ENCODE data around the gene PDE3B. TPM values are rescaled to one million over a fixed set of nuclear protein-coding genes. Genes with fewer than 3 reads are reported as not detected.

The PDE3B gene
- total RNA-seq, 1 donor from 2014 or later: 28.5 TPM

GRCh38 chr11:14842002-14842401, 198.4 kb downstream of the PDE3B start:
- TF ChIP-seq CTCF (IDR thresholded peaks at IDR 0.05): no peak

GRCh38 chr11:14852571-14853177, 209.1 kb downstream of the PDE3B start:
- no peak overlapping the region for H3K27ac ChIP-seq
- no peak for TF ChIP-seq CTCF (IDR thresholded peaks at IDR 0.05)

More at GRCh38 chr11:14842002-14842401, 198.4 kb downstream of the PDE3B start:
- H3K4me3 ChIP-seq: no peak overlapping the region
- no peaks in the 10 kb centered on the region for H3K9me3 ChIP-seq
- H3K27ac ChIP-seq: no peak overlapping the region
- H3K4me1 ChIP-seq: no peaks in the 10 kb centered on the region
- intact Hi-C loops (cut with DNase I): no loop called here
- ATAC-seq: no peak
- DNase-seq: no peak
- no peaks in the 10 kb centered on the region for H3K27me3 ChIP-seq
- H3K36me3 ChIP-seq: peaks cover 5% of the 10 kb centered on the region

GRCh38 chr11:14854057-14854456, 210.5 kb downstream of the PDE3B start:
- no peak overlapping the region for H3K27ac ChIP-seq

More at GRCh38 chr11:14852571-14853177, 209.1 kb downstream of the PDE3B start:
- H3K9me3 ChIP-seq: no peaks in the 10 kb centered on the region
- H3K4me3 ChIP-seq: no peak overlapping the region
- intact Hi-C loops (cut with DNase I): no loop called here
- no peaks in the 10 kb centered on the region for H3K4me1 ChIP-seq
- DNase-seq: no peak
- no peak for ATAC-seq
- no peaks in the 10 kb centered on the region for H3K27me3 ChIP-seq
- no peaks in the 10 kb centered on the region for H3K36me3 ChIP-seq

GRCh38 chr11:14855890-14856289, 212.3 kb downstream of the PDE3B start:
- Histone ChIP-seq H3K27me3 (no peaks in the 10 kb centered on the region), H3K27ac (no peak overlapping the region), H3K4me3 (no peak overlapping the region), H3K9me3 (no peaks in the 10 kb centered on the region), H3K36me3 (no peaks in the 10 kb centered on the region), H3K4me1 (no peaks in the 10 kb centered on the region)
- no peak for ATAC-seq
- TF ChIP-seq CTCF (IDR thresholded peaks at IDR 0.05): no peak
- no peak for DNase-seq
- intact Hi-C loops (cut with DNase I): no loop called here

More at GRCh38 chr11:14854057-14854456, 210.5 kb downstream of the PDE3B start:
- intact Hi-C loops (cut with DNase I): no loop called here
- no peak for TF ChIP-seq CTCF (IDR thresholded peaks at IDR 0.05)
- Histone ChIP-seq H3K9me3 (no peaks in the 10 kb centered on the region), H3K4me3 (no peak overlapping the region), H3K36me3 (no peaks in the 10 kb centered on the region), H3K27me3 (no peaks in the 10 kb centered on the region), H3K4me1 (no peaks in the 10 kb centered on the region)
- no peak for DNase-seq
- ATAC-seq: no peak

GRCh38 chr11:14857621-14858020, 214.0 kb downstream of the PDE3B start:
- H3K27ac ChIP-seq: no peak overlapping the region
- no peaks in the 10 kb centered on the region for H3K9me3 ChIP-seq
- H3K27me3 ChIP-seq: no peaks in the 10 kb centered on the region
- no peak for ATAC-seq
- no peak for TF ChIP-seq CTCF (IDR thresholded peaks at IDR 0.05)
- no peak overlapping the region for H3K4me3 ChIP-seq
- no peaks in the 10 kb centered on the region for H3K36me3 ChIP-seq
- no peaks in the 10 kb centered on the region for H3K4me1 ChIP-seq
- DNase-seq: no peak
- intact Hi-C loops (cut with DNase I): no loop called here

- no peak for DNase-seq
- TF ChIP-seq CTCF (IDR thresholded peaks at IDR 0.05): no peak
Measured at GRCh38 chr11:14858404-14858803, 214.8 kb downstream of the PDE3B start.

More at GRCh38 chr11:14858404-14858803, 214.8 kb downstream of the PDE3B start:
- Histone ChIP-seq H3K27ac (no peak overlapping the region), H3K4me3 (no peak overlapping the region), H3K4me1 (no peaks in the 10 kb centered on the region), H3K36me3 (no peaks in the 10 kb centered on the region), H3K9me3 (no peaks in the 10 kb centered on the region), H3K27me3 (no peaks in the 10 kb centered on the region)
- intact Hi-C loops (cut with DNase I): no loop called here
- no peak for ATAC-seq

Measured in upper lobe of right lung (tissue), 1 donor.